CD4-positive, alpha-beta T cell treated with Interleukin-17A for 1 hour (primary cell): ENCODE data around the gene CHST15.
"Not testable (repeated sequence)": the region's sequence is repeated elsewhere in the genome, so short reads cannot be mapped to it uniquely, and the experiment has no call there.

Experiments
- DNase-seq: peaks from one replicate; pipeline ENCODE4 v3.0.0-alpha.2; 2020

The CHST15 gene

GRCh38 chr10:124041675-124042445 lies 51.5 kb downstream of the CHST15 start:
- DNase-seq = no peak

- DNase-seq = no peak
Observed at GRCh38 chr10:124040451-124041188, 52.8 kb downstream of the CHST15 start.

GRCh38 chr10:124039483-124040013 lies 53.9 kb downstream of the CHST15 start:
- no peak for DNase-seq

- no peak for DNase-seq
Observed at GRCh38 chr10:124037784-124038183, 55.6 kb downstream of the CHST15 start.

- no peak for DNase-seq
Observed at GRCh38 chr10:124037286-124037685, 56.1 kb downstream of the CHST15 start.

- DNase-seq = no peak
Observed at GRCh38 chr10:124036746-124037145, 56.7 kb downstream of the CHST15 start.

GRCh38 chr10:124035928-124036558 lies 57.4 kb downstream of the CHST15 start:
- DNase-seq = peak; percentile 42

GRCh38 chr10:124035306-124035927 lies 58.0 kb downstream of the CHST15 start:
- DNase-seq = no peak

- not testable (repeated sequence) for DNase-seq
Observed at GRCh38 chr10:124034576-124035305, 58.7 kb downstream of the CHST15 start.

GRCh38 chr10:124033887-124034218 lies 59.5 kb downstream of the CHST15 start:
- DNase-seq = no peak

GRCh38 chr10:124032971-124033886 lies 60.2 kb downstream of the CHST15 start:
- DNase-seq = no peak

GRCh38 chr10:124032087-124032935 lies 61.1 kb downstream of the CHST15 start:
- no peak for DNase-seq

GRCh38 chr10:124030492-124031110 lies 62.8 kb downstream of the CHST15 start:
- no peak for DNase-seq

- DNase-seq = no peak
Observed at GRCh38 chr10:124030061-124030460, 63.3 kb downstream of the CHST15 start.

- DNase-seq = no peak
Observed at GRCh38 chr10:124029559-124029958, 63.8 kb downstream of the CHST15 start.

- no peak for DNase-seq
Observed at GRCh38 chr10:124028700-124029480, 64.5 kb downstream of the CHST15 start.

GRCh38 chr10:124027651-124028050 lies 65.7 kb downstream of the CHST15 start:
- DNase-seq = no peak

- no peak for DNase-seq
Observed at GRCh38 chr10:124027031-124027611, 66.3 kb downstream of the CHST15 start.

GRCh38 chr10:124026589-124026939 lies 66.8 kb downstream of the CHST15 start:
- no peak for DNase-seq
